Kidney epithelial cell (primary cell): ENCODE data around the gene ETHE1. TPM values are rescaled to one million over a fixed set of nuclear protein-coding genes. Genes with fewer than 3 reads are reported as not detected.

Source experiments
- DNase-seq: peaks from one replicate; pipeline ENCODE4 v3.0.0-alpha.2; 2010; ENCODE audit warnings: low read depth
- H3K27me3 ChIP-seq: 2 replicates; pipeline ENCODE4 v1.6.0; 2011; ENCODE audit warnings: low read length; ENCODE audit not compliant: control insufficient read depth, insufficient read depth
- H3K36me3 ChIP-seq: 2 replicates; pipeline ENCODE4 v1.5.1; 2011; ENCODE audit warnings: low read length; ENCODE audit not compliant: control insufficient read depth, insufficient read depth
- H3K4me3 ChIP-seq: 2 replicates; pipeline ENCODE4 v1.5.1; 2011; ENCODE audit warnings: low read depth, mild to moderate bottlenecking, control low read depth, low read length
- total RNA-seq: library from RNA; depleted of rRNA; stranded (reverse); fragments of >200 nt; gene quantifications from 2 replicates; pipeline ENCODE4 v1.2.3, GENCODE V29; 2015
- TF ChIP-seq, protein P1 (sequence below): IDR thresholded peaks from 2 replicates; pipeline ENCODE4 v1.5.1; 2011; ENCODE audit warnings: mild to moderate bottlenecking, moderate library complexity, low read length, control low read depth, inconsistent platforms; ENCODE audit not compliant: insufficient read depth, poor library complexity, severe bottlenecking

Gene ETHE1
- total RNA-seq, 1 donor from 2014 or later = 80.4 TPM

DNA sequence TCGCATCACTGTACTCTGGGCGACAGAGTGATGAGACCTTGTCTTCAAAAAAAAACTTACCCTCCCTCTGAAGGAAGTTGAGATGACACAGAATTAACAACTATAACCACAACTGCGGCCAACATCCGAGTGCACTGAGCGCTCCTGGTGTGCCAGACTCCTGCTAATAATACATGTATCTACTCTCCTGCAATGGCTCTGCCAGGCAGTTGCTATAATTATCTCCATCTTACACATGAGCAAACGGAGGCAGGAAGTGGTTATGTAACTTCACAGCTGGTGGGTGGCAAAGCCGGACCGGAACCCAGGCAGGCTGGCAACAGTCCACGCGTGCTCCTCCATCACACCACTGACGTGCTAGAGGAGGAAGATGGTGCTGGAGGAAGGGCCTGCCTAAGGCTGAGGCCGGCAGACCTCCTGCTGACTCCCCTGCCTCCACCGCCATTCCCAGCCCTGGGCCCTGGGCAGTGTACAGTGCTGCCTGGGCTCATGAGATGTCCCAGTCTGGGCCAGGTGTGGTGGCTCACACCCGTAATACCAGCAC lies 35.8 kb upstream of the ETHE1 start:
- peak; percentile 29 for DNase-seq
- Histone ChIP-seq H3K4me3 (no peak overlapping the region), H3K27me3 (no peaks in the 10 kb centered on the region), H3K36me3 (peaks cover 2% of the 10 kb centered on the region)
- TF ChIP-seq, protein P1, sequence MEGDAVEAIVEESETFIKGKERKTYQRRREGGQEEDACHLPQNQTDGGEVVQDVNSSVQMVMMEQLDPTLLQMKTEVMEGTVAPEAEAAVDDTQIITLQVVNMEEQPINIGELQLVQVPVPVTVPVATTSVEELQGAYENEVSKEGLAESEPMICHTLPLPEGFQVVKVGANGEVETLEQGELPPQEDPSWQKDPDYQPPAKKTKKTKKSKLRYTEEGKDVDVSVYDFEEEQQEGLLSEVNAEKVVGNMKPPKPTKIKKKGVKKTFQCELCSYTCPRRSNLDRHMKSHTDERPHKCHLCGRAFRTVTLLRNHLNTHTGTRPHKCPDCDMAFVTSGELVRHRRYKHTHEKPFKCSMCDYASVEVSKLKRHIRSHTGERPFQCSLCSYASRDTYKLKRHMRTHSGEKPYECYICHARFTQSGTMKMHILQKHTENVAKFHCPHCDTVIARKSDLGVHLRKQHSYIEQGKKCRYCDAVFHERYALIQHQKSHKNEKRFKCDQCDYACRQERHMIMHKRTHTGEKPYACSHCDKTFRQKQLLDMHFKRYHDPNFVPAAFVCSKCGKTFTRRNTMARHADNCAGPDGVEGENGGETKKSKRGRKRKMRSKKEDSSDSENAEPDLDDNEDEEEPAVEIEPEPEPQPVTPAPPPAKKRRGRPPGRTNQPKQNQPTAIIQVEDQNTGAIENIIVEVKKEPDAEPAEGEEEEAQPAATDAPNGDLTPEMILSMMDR = no peak

DNA sequence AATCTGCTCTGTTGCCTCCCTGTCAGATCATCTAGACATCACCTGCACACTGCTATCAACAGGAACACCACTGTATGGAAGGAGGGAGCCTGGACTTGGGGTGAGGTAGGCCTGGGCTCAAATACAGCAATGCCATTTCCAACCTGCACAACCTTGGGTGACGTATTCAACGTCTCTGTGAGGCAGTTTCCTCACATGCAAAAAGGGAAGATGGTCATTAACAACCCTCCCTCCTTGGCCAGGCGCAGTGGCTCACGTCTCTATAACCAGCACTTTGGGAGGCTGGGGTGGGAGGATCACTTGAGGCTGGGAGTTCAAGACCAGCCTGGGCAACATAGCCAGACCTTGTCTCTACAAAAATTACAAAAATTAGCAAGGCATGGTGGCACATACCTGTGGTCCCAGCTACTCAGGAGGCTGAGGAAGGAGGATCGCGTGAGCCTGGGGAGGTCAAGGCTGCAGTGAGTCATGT lies 35.3 kb upstream of the ETHE1 start:
- Histone ChIP-seq H3K27me3 (no peaks in the 10 kb centered on the region), H3K4me3 (no peak overlapping the region), H3K36me3 (peaks cover 2% of the 10 kb centered on the region)
- no peak for DNase-seq
- TF ChIP-seq, protein P1 = no peak

DNA sequence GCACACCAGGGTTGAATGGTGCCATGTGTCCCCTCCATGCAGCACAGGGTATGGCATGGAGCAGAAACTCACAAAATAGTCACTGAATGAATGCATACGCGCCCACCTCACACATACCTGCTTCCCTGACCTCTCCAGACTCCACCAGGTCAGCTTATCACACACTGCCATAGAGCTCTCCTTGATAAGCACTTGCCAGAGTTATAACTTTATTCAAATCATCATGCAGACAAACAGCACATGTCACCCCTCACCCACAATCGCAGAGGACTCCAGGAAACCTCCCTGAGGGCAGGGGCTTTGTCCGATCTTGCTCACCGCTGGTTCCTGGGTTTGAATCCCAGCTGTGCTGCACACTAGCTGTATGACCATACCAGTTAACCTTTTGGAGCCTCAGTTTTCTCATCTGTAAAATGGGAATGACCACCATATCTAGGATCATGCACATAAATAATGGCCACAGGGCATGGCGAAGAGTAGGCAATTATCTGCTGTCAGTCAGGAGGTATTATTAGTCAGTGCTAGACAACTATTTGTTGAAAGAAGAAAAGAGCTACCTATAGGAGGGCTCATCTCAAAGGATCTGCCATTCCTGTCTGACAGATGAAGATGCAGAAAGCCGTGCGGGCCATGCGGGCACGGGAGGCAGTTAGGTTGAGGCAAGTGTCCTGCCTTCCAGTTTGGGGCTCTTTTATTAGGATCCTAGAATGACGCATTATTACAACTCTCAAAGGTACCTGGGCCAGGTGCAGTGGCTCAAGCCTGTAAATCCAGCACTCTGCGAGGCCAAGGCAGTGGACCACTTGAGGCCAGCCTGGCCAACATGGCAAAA lies 34.4 kb upstream of the ETHE1 start:
- Histone ChIP-seq H3K4me3 (no peak overlapping the region), H3K36me3 (peaks cover 2% of the 10 kb centered on the region)
- TF ChIP-seq, protein P1 = no peak

DNA sequence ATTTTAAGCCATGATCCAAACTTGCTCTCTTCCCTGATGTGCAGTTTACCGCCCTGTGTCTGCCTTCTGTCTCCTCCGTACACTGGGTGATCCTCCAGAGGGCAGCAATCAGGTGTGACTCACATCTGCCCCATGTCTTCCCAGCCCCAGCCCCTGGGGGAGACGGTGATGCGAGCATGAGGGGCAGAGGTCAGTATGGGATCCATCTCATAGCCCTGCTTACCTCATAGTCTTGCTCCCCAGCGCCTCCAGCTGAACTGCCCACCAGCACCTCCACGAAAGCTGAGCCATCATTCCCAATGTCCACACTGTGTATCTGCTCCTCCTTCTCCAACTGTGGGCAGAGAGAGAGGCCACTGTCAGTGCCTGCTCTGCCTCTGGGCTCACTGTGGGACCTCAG lies 33.7 kb upstream of the ETHE1 start:
- TF ChIP-seq, protein P1 = peak; percentile 12
- no peak for DNase-seq
- Histone ChIP-seq H3K27me3 (no peaks in the 10 kb centered on the region), H3K36me3 (peaks cover 2% of the 10 kb centered on the region), H3K4me3 (no peak overlapping the region)

More for the DNA sequence above, 34.4 kb upstream of the ETHE1 start:
- no peak for DNase-seq
- no peaks in the 10 kb centered on the region for H3K27me3 ChIP-seq

DNA sequence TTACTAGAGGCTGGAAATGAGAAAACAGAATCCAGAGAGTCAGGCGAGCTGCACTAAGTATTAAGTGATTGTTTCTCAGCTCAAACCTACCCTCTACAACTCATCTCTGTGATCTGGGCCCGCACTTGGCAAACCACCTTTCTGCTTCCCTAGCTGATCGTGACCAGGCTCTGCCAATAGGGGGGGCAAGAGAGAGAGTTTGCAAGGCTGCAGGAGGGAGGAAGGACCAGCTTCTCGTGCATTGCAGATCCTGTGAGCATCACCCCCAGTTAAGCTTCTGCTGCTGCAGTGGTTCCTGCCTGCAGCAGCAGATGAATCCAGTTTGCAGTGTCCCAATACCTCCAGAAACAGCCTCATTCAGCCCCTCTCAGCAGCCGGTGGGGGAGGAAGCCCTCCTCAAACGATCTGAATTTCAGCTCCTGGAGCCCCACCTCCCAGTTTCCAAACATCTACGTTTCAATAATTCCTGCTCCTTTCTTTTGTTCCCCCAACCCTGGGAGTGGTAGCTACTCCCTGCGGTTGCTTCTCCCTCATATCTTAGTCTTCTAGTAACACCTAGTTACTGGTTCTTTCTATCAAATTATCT lies 28.3 kb upstream of the ETHE1 start:
- TF ChIP-seq, protein P1 = peak; percentile 95
- no peaks in the 10 kb centered on the region for H3K27me3 ChIP-seq
- peaks cover 2% of the 10 kb centered on the region for H3K36me3 ChIP-seq
- DNase-seq = peak; percentile 23
- no peak overlapping the region for H3K4me3 ChIP-seq
